Fibroblast of skin of right quadriceps (primary cell): ENCODE data around the gene BOD1L1.
A peak's percentile ranks its signal among the peaks of the same experiment; 100 is the strongest.

Experiments used
- DNase-seq: peaks from one replicate; pipeline ENCODE4 v3.0.0-alpha.2; 2013

Gene BOD1L1

DNA sequence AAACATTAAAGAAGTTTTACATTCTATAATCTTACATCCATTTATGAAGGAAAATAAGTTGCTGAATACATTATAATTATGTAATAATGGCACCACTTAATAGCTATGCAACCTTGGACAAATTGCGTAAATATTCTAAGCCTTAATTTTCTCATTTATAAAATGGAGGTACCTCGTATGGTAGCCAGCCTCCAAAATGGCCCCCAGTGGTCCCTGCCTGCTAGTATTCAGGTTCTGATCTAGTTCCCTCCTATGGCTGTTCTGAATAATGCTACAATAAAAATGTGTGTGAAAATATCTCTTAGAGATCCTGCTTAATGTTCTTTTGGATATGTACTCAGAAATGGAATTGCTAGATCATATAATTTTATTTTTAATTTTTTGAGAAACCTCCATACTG lies 72.2 kb downstream of the BOD1L1 start:
- no peak for DNase-seq

DNA sequence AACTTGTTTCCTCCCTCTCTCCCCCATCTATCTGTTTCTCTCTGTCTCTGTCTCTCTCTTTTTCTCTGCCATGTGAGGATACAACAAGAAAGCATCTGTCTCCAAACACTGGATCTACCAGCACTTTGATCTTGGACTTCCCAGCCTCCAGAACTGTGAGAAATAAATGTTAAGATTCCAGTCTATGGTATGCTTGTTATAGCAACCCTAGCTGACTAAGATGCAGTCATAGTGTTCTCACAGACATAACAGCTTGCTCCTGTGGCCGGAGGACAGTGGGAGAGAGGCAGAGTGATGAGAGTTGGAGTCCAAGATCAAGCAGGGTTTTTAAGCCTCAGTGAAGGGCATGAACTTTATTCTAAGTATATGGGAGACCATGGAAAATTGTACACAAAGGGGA lies 74.4 kb downstream of the BOD1L1 start:
- DNase-seq, result no peak

DNA sequence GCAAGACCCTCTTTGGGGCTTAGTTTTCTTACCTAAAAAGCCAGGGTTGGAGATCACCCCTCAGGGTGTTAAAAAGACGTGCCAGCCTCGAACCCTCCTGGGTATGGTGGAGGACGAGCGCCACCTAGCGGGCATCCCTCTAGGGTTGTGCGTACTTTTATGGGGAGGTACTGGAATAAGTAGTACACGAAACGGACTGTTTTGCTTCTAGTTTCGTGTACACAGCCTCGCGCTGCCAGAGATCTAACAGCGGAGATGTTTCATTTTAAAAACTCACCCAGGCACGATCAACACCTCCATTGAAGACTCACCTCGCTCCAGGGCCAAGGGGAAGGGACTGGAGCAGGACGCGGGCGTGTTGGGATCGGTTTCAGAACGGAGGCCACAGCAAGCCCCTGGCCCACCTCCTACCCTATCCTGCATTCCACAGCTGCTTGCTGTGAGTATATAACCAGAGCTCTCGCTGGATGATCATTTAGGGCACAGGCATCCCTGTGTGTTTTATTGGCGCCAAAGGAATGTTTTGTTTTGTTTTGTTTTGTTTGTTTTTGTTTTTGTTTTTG lies 78.5 kb downstream of the BOD1L1 start:
- DNase-seq, result peak; percentile 72

DNA sequence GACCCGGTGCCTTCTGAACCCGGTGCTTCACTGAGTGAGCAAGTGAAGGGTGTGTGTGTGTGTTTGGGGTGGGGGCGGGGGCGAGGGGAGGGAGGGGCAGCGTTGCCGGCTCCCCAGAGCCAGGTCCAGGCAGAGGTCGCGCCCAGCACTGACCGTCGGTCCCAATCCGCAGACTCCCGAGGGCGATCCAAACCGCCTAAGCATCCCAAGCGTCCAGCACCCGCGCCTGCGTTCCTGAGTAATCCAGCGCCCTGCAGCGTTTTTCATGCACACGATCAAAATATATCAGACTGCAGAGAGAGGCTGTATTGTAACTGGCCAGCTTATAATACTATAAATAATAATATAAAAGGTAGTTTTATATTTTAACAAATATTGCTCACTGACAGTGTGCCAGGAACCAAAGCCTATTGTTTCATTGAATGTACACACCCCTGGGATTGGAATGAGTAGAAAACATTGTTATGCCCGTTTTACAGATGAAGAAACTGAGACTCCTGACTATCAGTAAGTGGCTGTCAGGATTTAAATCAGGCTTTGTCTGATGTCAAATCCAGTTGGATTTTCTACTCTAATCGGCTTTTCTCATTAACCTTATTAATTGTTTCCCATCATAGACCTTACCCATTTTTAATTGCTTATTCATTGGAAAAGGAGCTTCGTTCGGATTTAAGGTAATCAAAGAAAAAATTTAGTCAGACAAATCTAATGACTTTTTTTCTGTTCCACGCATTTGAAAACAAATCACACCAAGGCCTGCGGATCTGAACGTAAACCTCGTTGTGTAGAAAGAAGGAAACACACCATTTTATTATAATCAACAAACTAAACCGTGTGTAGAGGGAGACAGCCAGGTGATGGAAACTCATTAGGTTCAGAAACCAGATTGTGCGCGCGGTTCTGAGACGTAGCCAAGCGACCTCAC lies 79.2 kb downstream of the BOD1L1 start:
- DNase-seq, result no peak

DNA sequence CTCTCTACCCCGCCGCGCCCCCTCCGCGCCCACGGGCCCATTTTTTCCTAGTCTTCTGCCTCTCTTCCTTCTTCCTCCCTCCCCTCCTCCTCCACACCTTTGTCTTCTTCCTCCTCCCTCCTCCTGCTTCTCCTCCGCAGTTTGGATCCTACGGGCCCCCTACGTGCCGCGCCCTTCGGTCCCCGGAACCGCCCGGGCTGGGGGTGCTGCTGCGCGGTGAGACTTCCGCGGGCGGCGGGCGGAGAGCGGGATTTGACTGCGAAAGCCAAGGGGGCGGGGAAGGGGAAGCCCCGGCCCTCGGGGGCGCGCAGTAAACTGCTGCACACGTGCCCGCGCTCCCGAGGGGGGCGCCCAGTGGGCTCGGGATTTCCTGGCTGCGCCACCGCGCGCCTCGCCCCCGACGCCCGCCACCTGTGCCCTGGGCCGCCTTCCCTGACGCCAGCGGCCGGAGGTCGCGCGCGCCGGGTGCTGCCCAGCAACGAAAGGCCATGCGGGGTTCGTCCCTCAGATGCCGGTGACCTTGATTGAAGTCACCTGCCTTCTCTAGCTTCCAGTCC lies 80.0 kb downstream of the BOD1L1 start:
- no peak for DNase-seq

DNA sequence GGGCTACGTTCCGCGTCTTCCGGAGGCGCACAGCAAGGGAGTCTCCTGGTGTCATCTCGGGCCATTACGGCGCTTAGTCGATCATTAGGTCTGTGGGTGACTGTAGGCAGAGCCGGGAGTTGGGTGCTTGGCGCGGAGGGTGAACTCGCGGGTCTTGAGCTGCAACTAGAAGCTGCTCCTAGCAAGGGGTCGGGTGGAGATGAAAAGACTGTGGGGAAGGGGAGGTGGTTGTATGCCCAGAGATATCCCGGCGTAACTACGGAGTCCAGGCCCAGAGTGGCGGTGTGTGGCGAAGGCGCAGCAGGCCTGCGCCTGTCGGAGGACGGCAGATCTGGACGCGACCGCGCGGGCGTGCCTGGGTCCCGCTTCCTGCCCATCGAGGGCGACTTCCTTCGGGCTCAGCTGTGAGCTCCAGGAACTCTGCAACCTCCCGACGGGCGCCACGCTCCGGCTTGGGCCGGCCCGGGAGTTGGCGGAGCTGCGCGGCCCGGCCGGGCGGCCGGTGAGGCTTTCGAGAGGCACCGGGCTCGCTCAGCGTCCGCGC lies 80.5 kb downstream of the BOD1L1 start:
- DNase-seq, result no peak

DNA sequence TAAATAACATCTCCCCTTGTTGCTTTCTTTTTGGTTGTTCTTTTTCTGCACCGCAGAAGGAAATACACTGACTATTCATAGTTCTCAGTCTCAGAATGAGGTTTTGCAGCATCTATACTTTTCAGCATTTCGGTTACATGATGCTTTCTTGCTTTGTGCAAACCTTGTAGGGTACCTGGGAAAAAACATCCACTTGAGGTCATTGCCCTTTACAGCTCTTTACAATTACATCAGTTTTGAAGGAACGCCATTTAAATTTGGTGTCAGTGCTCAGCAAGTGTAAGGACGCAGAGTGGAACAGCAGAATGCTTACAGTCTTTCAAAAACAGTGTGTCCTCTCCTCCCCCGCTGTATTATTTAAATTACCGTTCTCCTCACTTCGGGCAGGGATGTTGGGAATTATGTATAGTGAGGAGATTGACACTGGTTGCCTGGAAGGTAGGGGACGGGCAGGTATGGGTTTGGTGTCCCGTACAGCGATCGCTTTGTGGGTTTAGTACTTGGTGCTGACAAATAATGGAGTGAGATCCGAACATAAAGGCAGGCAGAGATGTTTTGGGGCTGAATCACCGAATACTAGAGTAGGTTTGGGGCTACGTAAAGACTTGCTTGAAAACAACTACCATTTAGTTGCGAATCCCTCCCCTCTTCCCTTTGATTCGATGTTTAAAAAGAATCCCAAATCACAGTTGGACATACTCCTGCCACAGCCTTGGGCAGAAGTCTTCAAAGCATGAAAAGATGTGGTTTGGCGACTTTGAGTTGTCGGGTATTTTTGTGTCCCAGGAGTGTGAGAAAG lies 81.2 kb downstream of the BOD1L1 start:
- DNase-seq, result no peak

DNA sequence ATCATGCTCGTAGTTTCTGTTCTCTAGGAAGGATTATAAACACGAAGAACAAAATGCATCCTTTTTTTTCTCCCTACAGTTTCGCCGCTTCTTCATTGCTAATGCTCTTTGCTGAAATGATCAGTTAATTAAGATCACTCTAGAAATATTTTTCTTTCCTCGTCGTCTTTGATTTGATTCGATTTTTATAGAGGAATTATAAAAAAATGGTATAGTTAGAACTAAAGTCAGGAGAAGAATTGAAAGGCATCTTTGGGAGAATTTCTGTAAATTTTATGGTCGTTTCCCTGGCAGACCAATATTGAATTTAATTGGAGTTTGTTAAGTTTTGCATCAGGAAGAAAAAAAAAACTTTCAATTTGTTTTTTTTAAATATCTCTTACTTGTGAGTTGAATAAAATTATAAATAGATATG lies 82.1 kb downstream of the BOD1L1 start:
- no peak for DNase-seq

DNA sequence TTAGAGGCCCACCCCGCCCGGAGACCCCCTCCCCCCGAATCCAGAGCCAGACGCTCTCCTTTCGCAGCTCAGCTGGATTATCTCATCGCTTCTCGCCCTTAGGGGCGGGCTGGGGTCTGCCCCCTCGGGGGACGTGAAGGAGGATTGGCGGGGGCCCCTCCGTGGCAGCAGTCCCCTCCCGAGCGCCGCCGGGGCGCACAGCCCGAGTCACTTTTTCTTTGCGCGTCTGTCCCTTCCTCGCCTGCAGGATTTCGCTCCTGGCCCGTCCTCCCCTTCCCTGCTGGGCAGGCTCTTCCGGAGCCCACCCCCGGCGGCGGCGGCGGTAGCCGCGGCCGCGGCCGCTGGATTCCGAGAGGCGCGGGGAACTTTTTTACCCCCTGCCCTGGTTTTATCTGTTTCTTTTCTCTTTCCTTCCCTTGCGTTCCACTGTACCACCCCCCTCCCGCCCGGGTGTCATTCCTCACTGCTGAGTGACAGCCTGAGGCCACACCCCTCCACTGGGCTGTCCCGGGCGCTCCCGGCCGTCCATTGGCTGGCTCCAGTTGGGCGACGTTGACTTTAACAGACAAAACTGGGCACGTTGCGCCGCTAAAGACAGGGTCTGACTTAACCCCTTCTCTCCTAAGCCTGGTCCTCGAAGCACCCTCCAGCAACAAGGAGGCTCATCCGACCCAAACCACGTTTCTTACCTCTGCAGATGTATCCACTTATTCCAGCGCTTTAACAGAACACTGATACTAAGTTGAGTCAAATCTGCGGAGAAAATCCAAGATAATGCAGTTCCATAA lies 82.7 kb downstream of the BOD1L1 start:
- peak; percentile 61 for DNase-seq

DNA sequence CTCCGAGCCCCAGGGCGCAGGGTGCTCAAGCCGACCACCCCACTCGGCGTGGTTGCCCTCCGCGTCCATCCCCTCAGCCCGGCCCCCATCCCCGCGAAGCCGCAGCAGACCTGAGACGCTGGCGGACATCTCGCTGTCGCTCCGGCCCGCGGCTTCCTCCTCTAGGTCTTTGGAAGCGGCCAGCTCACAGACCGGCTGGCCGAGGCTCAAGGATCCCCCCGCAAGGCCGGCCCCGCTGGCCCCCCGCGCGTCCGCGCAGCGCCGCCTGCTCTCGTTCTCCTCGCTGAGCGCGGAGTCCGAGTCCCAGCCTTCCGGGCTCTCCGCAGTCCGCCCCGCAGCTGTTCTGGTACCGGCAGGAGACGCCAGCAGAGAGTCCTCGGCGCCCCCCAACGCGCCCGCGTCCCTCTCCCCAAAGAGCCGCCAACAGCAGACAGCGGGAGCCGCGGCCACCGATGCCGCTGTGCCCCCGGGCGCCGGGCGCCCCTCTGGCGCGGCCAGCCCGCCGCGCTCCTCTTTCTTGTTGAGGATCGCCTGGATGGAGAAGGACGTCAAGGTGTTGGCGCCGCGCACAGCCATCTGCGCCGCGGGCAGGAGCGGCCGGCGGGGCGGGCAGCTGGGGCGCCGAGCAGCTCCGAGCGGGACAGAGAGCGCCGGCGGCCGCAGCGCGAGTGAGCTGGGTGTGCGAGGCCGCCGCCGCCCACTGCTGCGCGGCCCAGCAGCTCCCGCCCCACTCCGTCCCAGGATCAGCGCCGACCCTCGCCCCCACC lies 83.5 kb downstream of the BOD1L1 start, which contains the start of gene NKX3-2:
Gene NKX3-2 (minus strand): TSS at position 670 of the 767 bp plus-strand sequence. CDS start 94 bp downstream, at position 576.
- no peak for DNase-seq

DNA sequence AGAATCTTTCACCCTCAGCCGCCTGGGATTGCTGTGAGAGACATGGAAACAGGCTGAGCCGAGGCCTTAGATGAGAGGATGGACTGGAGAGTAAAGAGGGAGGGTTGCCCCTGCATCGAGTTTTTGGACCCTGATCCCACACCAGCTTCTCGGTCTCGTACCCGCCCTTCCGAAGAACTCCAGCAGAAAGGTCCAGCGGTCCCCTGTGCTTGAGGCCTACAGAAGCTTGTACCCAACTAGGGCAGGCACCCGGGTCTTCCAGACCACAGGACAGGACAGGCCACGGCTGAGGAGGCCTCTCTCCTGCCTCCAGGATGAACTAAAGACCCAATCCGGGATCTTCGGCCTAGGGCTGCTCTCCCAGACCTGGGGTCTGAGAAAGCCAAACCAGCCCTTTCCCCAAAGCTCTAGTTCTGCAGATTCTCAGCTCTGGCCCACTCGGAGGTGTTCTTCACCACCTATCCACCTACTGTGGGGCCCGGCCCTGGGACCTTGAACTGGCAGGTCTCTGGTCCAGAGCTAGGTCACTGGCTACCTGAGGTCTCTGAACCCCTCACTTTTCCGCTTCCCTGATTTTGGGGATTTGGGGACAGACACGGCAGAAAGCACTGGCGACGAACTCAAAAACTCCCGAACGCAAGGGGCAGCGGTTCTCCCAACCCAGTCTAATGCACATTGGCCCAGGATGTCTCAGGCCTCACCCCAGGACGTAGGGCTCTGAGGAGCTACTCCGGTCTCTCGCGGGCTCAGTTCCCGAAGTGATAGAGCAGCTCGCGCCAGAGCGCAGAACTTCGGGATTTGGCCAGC lies 84.3 kb downstream of the BOD1L1 start:
- DNase-seq, result no peak

DNA sequence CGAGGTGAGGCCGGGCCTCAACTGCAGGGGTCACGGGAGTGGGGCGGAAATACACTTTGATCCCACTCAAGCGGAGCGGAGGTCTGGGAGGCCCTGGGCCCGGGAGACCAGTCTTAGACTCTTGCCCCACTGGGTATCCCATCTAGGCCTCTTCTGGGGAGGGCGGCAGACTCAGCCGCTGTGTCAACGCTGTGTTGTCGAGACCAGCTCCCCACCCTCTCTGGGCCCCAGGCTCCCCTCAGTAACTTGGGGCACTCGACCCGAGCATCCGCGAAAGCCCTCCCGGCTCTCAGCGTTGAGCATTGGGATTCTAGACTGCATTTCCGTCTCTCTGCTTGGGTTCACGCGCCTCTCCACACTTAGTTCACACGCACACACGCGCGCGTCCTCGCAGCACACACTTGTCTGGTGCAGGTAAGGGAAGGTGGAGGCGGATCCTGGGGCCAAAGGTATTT lies 84.9 kb downstream of the BOD1L1 start:
- DNase-seq, result no peak

DNA sequence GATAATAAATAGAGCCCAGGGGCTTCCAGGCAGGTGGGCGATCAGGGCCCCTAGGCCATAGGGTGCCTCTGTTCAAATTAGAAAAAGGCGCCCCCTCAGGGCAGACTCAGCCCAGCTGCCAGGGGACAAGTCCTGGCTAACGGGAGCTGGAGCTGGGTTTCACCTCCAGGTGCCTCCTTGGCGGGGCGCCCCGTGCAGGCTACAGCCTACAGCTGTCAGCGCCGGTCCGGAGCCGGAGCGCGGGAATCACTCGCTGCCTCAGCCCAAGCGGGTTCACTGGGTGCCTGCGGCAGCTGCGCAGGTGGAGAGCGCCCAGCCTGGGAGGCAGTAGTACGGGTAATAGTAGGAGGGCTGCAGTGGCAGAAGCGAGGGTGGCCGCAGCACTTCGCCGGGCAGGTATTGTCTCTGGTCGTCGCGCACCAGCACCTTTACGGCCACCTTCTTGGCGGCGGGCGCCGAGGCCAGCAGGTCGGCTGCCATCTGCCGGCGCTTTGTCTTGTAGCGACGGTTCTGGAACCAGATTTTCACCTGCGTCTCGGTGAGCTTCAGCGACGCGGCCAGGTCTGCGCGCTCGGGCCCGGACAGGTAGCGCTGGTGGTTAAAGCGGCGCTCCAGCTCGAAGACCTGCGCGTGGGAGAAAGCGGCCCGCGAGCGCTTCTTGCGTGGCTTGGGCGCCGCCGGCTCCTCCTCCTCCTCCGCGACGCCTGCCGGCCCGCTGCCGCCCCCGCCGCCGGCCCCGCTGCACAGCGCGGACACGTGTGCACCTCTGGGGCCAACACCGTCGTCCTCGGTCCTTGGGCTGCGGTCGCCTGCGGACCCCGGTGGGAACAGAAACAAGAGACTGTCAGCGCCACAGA lies 85.6 kb downstream of the BOD1L1 start:
- no peak for DNase-seq

DNA sequence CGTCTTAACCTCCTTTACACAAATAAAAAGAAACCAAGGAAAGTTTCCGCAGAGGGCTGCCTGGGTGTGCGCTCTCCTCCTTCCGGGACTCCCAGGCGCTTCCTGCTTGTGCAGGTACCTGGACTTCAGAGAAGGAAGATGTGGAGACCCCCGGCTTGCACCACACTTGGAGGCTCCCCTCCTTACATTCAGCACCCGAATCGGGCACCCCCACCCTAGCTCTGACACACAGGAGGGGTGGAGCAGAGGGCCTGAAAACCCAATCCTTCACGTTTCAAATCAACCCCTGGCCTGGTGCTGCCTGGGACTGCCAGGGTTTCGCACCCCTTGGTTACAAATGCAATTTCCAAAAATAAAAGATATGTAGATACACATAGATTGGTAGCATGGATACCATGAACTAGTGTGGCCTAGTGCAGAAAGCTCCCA lies 86.3 kb downstream of the BOD1L1 start:
- no peak for DNase-seq

DNA sequence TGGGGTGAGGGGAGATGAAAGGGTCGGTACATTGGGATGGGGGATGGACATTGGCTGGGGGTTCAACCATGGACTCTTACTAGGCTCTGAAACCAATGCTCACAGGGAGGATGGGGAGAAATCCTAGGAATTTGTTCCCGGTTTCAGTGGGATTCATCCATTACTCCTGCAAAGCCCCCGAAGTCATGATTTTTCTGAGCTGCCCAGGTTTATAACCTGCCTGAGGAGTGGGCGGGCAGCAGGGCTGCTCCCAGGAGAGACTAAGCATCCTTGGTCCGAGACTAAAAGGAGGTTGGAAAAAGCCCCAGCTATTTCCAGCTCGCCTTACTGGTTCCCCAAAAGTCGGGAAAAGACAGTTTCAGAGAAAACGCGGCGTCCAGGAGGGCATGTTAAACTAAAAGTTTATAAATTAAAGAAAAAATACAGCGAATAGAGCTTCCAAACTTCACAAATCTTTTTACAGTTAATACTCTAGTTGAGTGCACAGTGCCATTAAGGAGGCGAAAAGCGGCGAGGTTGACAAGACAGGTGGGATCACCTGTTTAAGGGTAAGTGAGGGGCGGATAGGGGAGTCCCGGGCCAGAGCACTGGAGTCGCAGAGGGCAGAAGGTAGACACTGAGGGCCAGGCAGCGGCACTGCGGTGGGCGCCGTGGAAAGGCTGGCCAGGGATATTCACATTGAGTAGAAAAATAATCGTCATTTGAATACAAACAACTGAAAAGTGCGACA lies 86.9 kb downstream of the BOD1L1 start:
- no peak for DNase-seq

DNA sequence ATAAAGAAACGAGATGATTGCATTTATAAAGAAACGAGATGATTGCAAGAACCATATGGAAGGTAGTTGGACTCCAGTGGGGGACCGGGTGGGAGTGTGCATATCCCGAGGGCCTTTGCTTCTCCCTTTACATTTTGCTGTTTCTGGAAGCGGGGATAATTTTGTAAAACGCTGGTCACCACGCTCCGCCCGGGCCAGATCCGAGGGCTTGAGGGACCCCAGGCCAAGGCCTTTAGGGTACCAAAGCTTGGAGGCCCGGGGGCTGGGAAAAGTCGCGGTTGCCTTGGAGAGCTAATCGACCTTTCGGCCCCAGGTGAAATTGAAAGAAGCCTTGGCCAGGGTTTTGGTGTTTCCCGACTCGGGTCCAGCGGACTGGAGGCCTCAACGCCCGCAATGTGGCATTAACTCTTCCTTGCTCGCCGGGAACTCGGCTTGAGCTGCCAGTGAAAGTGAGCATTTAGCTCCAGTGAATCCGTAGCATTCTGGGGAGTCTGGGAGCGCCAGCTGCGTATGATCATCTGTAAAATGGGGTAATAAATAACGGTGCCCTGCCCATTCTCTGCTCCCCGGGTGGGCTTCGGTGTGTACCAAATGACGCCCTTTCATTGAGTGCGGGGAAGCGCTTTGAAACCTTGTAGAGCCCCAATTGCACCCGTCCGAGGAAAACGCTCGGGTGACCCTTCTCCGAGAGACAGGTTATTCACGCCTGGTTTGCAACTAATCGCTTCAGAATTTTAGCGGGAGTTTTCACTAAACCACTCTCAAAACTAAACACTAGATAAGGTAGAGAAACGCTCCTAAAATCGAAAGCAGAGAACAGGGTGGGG lies 87.7 kb downstream of the BOD1L1 start:
- DNase-seq, result no peak

DNA sequence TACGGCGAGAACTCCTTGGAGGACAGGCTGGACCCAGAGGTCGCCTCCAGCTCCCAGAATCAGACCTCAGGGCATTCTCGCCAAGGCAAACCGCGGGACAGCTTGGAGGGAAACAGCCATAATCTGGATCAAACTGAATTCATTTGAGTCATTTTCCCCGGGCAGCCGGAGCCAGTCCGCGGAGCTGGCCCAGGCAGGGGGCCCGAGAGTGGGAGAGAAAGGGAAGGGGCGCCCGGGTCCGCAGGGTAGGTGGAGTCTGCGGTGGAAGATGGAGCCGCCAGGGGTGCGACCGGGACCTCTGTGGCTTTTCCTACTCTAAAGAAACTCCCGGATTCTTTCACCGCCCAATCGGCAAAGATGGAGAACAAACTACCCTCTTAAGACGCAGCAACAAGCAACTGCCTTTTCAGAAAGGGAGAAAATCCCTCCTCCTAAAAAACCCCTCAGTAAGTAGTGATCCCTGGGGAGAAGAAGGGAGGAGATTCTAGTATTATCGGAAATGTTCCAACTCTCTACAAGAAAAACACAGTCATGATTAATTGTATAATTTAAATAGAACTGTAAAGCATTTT lies 88.4 kb downstream of the BOD1L1 start:
- no peak for DNase-seq
